ENCODE results near the gene ANAPC15.

DNA sequence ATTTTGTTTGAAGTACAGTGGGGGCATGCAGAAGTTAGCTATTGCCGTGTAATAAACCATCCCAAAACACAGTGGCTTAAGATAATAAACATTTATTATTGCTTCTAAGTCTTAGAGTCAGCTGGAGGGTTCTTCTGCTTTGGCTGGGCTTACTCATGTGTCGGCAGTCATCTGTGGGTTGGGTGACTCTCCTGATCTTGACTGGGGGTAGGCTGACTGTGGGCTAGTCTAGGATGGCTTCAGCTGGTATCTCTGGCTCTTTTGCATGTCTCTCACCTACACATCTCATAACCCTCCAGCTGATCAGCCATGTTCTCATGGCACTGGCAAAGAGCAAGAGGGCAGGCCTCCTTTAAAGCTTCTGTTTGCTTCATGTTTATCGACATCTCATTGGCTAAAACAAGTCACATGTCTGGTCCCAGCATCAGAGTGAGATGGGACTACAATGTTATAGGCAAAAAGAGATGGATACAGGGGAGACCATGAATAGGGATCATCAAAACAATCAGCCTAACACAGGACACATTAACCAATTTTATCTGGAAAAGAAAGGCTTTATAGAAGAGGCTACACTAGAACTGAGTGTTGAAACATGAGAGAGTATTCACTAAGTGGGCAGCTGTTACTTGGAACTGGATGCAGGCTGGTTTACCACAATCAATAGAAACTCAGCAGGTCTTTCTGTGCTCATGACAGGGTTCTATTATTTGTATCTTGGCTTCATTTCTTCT is 26.7 kb downstream of the ANAPC15 start:
- TF ChIP-seq, protein P1, sequence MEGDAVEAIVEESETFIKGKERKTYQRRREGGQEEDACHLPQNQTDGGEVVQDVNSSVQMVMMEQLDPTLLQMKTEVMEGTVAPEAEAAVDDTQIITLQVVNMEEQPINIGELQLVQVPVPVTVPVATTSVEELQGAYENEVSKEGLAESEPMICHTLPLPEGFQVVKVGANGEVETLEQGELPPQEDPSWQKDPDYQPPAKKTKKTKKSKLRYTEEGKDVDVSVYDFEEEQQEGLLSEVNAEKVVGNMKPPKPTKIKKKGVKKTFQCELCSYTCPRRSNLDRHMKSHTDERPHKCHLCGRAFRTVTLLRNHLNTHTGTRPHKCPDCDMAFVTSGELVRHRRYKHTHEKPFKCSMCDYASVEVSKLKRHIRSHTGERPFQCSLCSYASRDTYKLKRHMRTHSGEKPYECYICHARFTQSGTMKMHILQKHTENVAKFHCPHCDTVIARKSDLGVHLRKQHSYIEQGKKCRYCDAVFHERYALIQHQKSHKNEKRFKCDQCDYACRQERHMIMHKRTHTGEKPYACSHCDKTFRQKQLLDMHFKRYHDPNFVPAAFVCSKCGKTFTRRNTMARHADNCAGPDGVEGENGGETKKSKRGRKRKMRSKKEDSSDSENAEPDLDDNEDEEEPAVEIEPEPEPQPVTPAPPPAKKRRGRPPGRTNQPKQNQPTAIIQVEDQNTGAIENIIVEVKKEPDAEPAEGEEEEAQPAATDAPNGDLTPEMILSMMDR (IDR thresholded peaks at IDR 0.05): no peak
- TF ChIP-seq ZFX (IDR thresholded peaks at IDR 0.05; ENCODE audit: borderline replicate concordance): no peak

Data from 22Rv1 (cell line).